ENCODE results near the gene MYRIP.

Gene MYRIP

GRCh38 chr3:39779511-39780230 lies 29.7 kb upstream of the MYRIP start:
- no peak overlapping the region for H4K91ac ChIP-seq (ENCODE audit: low read depth, low read length, poor library complexity)
- H2BK12ac ChIP-seq (ENCODE audit: low read length) = no peak overlapping the region
- H2BK15ac ChIP-seq (ENCODE audit: low read length) = no peak overlapping the region
- no CpG with 5 or more reads among the region's 40 CpGs for WGBS, 2 donors (ENCODE audit: extremely low coverage in 2 of 2, insufficient read length in 2 of 2, insufficient replicate concordance in 1 of 2)
- H3K4me1 ChIP-seq (ENCODE audit: control insufficient read depth in 2 of 2, insufficient read depth in 1 of 2, low read depth in 1 of 2, low read length in 2 of 2) = no peaks in the 10 kb centered on the region
- H2AFZ ChIP-seq (ENCODE audit: low read length) = no peak overlapping the region
- no peak overlapping the region for H3K4me2 ChIP-seq (ENCODE audit: insufficient read depth, low read length, poor library complexity, severe bottlenecking)
- H3K23ac ChIP-seq (ENCODE audit: low read depth, low read length, poor library complexity) = no peak overlapping the region
- no peak for DNase-seq (ENCODE audit: low spot score)
- no peak overlapping the region for H2BK5ac ChIP-seq (ENCODE audit: low read length)
- no peak overlapping the region for H4K8ac ChIP-seq (ENCODE audit: low read depth, low read length)
- no peaks in the 10 kb centered on the region for H3K36me3 ChIP-seq (replicated peaks in 1 of 2; ENCODE audit: control insufficient read depth in 2 of 2, insufficient read depth in 2 of 2, low read length in 2 of 2)
- H3K18ac ChIP-seq (ENCODE audit: low read length) = peak overlapping the region; percentile 61
- no peaks in the 10 kb centered on the region for H3K79me1 ChIP-seq (ENCODE audit: low read depth, low read length)
- H3K9ac ChIP-seq (ENCODE audit: low read depth, low read length, poor library complexity) = no peak overlapping the region
- no peak overlapping the region for H3K4ac ChIP-seq (ENCODE audit: low read length)
- no peak overlapping the region for H2BK120ac ChIP-seq (ENCODE audit: low read depth, low read length)
- H3K27ac ChIP-seq (replicated peaks; ENCODE audit: low read length) = no peak overlapping the region
- H3K27me3 ChIP-seq (ENCODE audit: control insufficient read depth in 3 of 3, insufficient read depth in 3 of 3, low read depth in 1 of 3, low read length in 3 of 3) = no peaks in the 10 kb centered on the region
- H3K4me3 ChIP-seq (ENCODE audit: low read length in 2 of 2) = no peak overlapping the region
- H3K9me3 ChIP-seq (replicated peaks in 1 of 2; ENCODE audit: control insufficient read depth in 2 of 2, insufficient read depth in 1 of 2, low read depth in 1 of 2, low read length in 2 of 2) = peaks cover 0 to 2% of the 10 kb centered on the region in 2 donors
- H2AK5ac ChIP-seq (ENCODE audit: low read depth, low read length) = no peak overlapping the region
- no peak overlapping the region for H3K14ac ChIP-seq (ENCODE audit: low read length)

- H2BK15ac ChIP-seq (ENCODE audit: low read length) = no peak overlapping the region
- no peak overlapping the region for H4K91ac ChIP-seq (ENCODE audit: low read depth, low read length, poor library complexity)
- peaks cover 0 to 2% of the 10 kb centered on the region in 2 donors for H3K9me3 ChIP-seq (replicated peaks in 1 of 2; ENCODE audit: control insufficient read depth in 2 of 2, insufficient read depth in 1 of 2, low read depth in 1 of 2, low read length in 2 of 2)
- no peak overlapping the region for H4K8ac ChIP-seq (ENCODE audit: low read depth, low read length)
- WGBS, 2 donors (ENCODE audit: extremely low coverage in 2 of 2, insufficient read length in 2 of 2, insufficient replicate concordance in 1 of 2) = no CpG with 5 or more reads among the region's 4 CpGs
- no peak overlapping the region for H3K14ac ChIP-seq (ENCODE audit: low read length)
- no peaks in the 10 kb centered on the region for H3K36me3 ChIP-seq (replicated peaks in 1 of 2; ENCODE audit: control insufficient read depth in 2 of 2, insufficient read depth in 2 of 2, low read length in 2 of 2)
- H3K9ac ChIP-seq (ENCODE audit: low read depth, low read length, poor library complexity) = no peak overlapping the region
- H3K27ac ChIP-seq (replicated peaks; ENCODE audit: low read length) = no peak overlapping the region
- no peak overlapping the region for H3K18ac ChIP-seq (ENCODE audit: low read length)
- H3K79me1 ChIP-seq (ENCODE audit: low read depth, low read length) = no peaks in the 10 kb centered on the region
- no peak overlapping the region for H3K4ac ChIP-seq (ENCODE audit: low read length)
- H2BK5ac ChIP-seq (ENCODE audit: low read length) = no peak overlapping the region
- no peak overlapping the region for H3K4me2 ChIP-seq (ENCODE audit: insufficient read depth, low read length, poor library complexity, severe bottlenecking)
- H3K27me3 ChIP-seq (ENCODE audit: control insufficient read depth in 3 of 3, insufficient read depth in 3 of 3, low read depth in 1 of 3, low read length in 3 of 3) = no peaks in the 10 kb centered on the region
- H2BK120ac ChIP-seq (ENCODE audit: low read depth, low read length) = no peak overlapping the region
- H2BK12ac ChIP-seq (ENCODE audit: low read length) = no peak overlapping the region
- H3K23ac ChIP-seq (ENCODE audit: low read depth, low read length, poor library complexity) = no peak overlapping the region
- H3K4me1 ChIP-seq (ENCODE audit: control insufficient read depth in 2 of 2, insufficient read depth in 1 of 2, low read depth in 1 of 2, low read length in 2 of 2) = no peaks in the 10 kb centered on the region
- DNase-seq (ENCODE audit: low spot score) = no peak
- H2AK5ac ChIP-seq (ENCODE audit: low read depth, low read length) = no peak overlapping the region
- H2AFZ ChIP-seq (ENCODE audit: low read length) = no peak overlapping the region
- no peak overlapping the region for H3K4me3 ChIP-seq (ENCODE audit: low read length in 2 of 2)
Measured at GRCh38 chr3:39780352-39780751, 29.1 kb upstream of the MYRIP start.

DNA sequence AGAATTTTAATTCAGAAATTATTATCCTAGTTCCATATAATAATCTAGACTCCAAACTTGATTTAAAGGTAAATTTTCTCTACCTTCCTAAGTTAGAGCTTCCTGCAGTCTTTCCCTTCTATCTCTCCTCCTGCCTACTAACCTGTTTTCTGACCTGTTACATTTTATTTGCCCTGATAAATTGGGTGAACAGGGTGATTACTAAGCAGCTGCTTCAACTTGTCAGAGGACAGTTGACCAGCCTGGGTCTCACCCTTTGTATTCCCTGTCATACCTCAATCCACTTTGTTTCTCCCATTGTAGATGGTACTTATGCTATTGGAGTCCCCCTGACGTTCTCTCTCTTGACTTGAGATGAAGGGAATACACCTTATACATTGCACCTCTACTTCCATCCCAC lies 28.4 kb upstream of the MYRIP start:
- Histone ChIP-seq H3K4ac (ENCODE audit: low read length) (no peak overlapping the region), H3K4me2 (ENCODE audit: insufficient read depth, low read length, poor library complexity, severe bottlenecking) (no peak overlapping the region), H2BK12ac (ENCODE audit: low read length) (no peak overlapping the region), H3K9me3 (replicated peaks in 1 of 2; ENCODE audit: control insufficient read depth in 2 of 2, insufficient read depth in 1 of 2, low read depth in 1 of 2, low read length in 2 of 2) (peaks cover 0 to 2% of the 10 kb centered on the region in 2 donors), H4K91ac (ENCODE audit: low read depth, low read length, poor library complexity) (no peak overlapping the region), H3K14ac (ENCODE audit: low read length) (no peak overlapping the region), H3K27me3 (ENCODE audit: control insufficient read depth in 3 of 3, insufficient read depth in 3 of 3, low read depth in 1 of 3, low read length in 3 of 3) (no peaks in the 10 kb centered on the region), H3K79me1 (ENCODE audit: low read depth, low read length) (no peaks in the 10 kb centered on the region), H3K4me1 (ENCODE audit: control insufficient read depth in 2 of 2, insufficient read depth in 1 of 2, low read depth in 1 of 2, low read length in 2 of 2) (no peaks in the 10 kb centered on the region), H3K27ac (replicated peaks; ENCODE audit: low read length) (no peak overlapping the region), H3K23ac (ENCODE audit: low read depth, low read length, poor library complexity) (no peak overlapping the region), H4K8ac (ENCODE audit: low read depth, low read length) (no peak overlapping the region), H2BK5ac (ENCODE audit: low read length) (no peak overlapping the region), H2BK120ac (ENCODE audit: low read depth, low read length) (no peak overlapping the region), H3K9ac (ENCODE audit: low read depth, low read length, poor library complexity) (no peak overlapping the region), H2AK5ac (ENCODE audit: low read depth, low read length) (no peak overlapping the region), H3K36me3 (replicated peaks in 1 of 2; ENCODE audit: control insufficient read depth in 2 of 2, insufficient read depth in 2 of 2, low read length in 2 of 2) (no peaks in the 10 kb centered on the region), H3K4me3 (ENCODE audit: low read length in 2 of 2) (no peak overlapping the region), H2BK15ac (ENCODE audit: low read length) (no peak overlapping the region), H3K18ac (ENCODE audit: low read length) (no peak overlapping the region), H2AFZ (ENCODE audit: low read length) (no peak overlapping the region)
- WGBS, 2 donors (ENCODE audit: extremely low coverage in 2 of 2, insufficient read length in 2 of 2, insufficient replicate concordance in 1 of 2) = no CpG with 5 or more reads among the region's 1 CpG
- no peak for DNase-seq (ENCODE audit: low spot score)

DNA sequence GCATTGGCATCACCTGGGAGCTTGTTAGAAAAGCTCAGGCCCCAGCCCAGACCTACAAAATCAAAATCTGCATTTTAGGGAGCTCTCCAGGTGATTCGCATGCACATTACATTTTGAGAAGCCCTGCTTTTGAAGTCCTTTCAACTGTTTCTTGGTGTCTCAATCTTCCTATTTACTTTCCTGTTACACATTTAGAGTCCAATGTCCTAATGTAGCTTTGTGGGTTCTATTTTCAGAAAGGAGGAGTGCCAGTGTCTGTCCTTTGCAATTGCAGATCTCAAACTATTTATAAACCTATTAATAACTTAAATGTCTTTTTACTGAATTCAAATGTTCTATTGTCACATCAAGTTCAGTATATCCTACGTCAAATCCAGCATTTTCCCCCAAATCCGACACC lies 27.8 kb upstream of the MYRIP start:
- no peaks in the 10 kb centered on the region for H3K36me3 ChIP-seq (replicated peaks in 1 of 2; ENCODE audit: control insufficient read depth in 2 of 2, insufficient read depth in 2 of 2, low read length in 2 of 2)
- H2AFZ ChIP-seq (ENCODE audit: low read length) = no peak overlapping the region
- no peaks in the 10 kb centered on the region for H3K79me1 ChIP-seq (ENCODE audit: low read depth, low read length)
- H2BK120ac ChIP-seq (ENCODE audit: low read depth, low read length) = no peak overlapping the region
- no peak overlapping the region for H3K18ac ChIP-seq (ENCODE audit: low read length)
- H3K9ac ChIP-seq (ENCODE audit: low read depth, low read length, poor library complexity) = no peak overlapping the region
- H3K4me2 ChIP-seq (ENCODE audit: insufficient read depth, low read length, poor library complexity, severe bottlenecking) = no peak overlapping the region
- 100% methylated on average over 2 of the region's 3 CpGs; no CpG with 5 or more reads in 1 of the 2 donors for WGBS, 2 donors (ENCODE audit: extremely low coverage in 2 of 2, insufficient read length in 2 of 2, insufficient replicate concordance in 1 of 2)
- H3K4ac ChIP-seq (ENCODE audit: low read length) = no peak overlapping the region
- H3K4me1 ChIP-seq (ENCODE audit: control insufficient read depth in 2 of 2, insufficient read depth in 1 of 2, low read depth in 1 of 2, low read length in 2 of 2) = no peaks in the 10 kb centered on the region
- no peak overlapping the region for H3K14ac ChIP-seq (ENCODE audit: low read length)
- H3K27me3 ChIP-seq (ENCODE audit: control insufficient read depth in 3 of 3, insufficient read depth in 3 of 3, low read depth in 1 of 3, low read length in 3 of 3) = no peaks in the 10 kb centered on the region
- H3K23ac ChIP-seq (ENCODE audit: low read depth, low read length, poor library complexity) = no peak overlapping the region
- no peak overlapping the region for H2BK12ac ChIP-seq (ENCODE audit: low read length)
- H4K8ac ChIP-seq (ENCODE audit: low read depth, low read length) = no peak overlapping the region
- peaks cover 0 to 2% of the 10 kb centered on the region in 2 donors for H3K9me3 ChIP-seq (replicated peaks in 1 of 2; ENCODE audit: control insufficient read depth in 2 of 2, insufficient read depth in 1 of 2, low read depth in 1 of 2, low read length in 2 of 2)
- no peak overlapping the region for H2BK15ac ChIP-seq (ENCODE audit: low read length)
- DNase-seq (ENCODE audit: low spot score) = no peak
- no peak overlapping the region for H2BK5ac ChIP-seq (ENCODE audit: low read length)
- no peak overlapping the region for H4K91ac ChIP-seq (ENCODE audit: low read depth, low read length, poor library complexity)
- H3K4me3 ChIP-seq (ENCODE audit: low read length in 2 of 2) = no peak overlapping the region
- H3K27ac ChIP-seq (replicated peaks; ENCODE audit: low read length) = no peak overlapping the region
- H2AK5ac ChIP-seq (ENCODE audit: low read depth, low read length) = no peak overlapping the region
